OCI-LY7 (cell line): ENCODE results near the gene RBP5.

Experiments
- EZH2phosphoT487 ChIP-seq: fragments of 200-600 bp; sonication (generic); IDR thresholded peaks from 2 replicates; pipeline ENCODE4 v1.6.1; 2018; ENCODE audit warnings: low read depth, borderline replicate concordance, mild to moderate bottlenecking, mixed run types, antibody characterized with exemption, low read length, moderate library complexity, mixed read lengths
- TF ChIP-seq, protein P1 (sequence below): fragments of 200-600 bp; sonication (generic); conservative IDR thresholded peaks from 2 replicates; pipeline ENCODE4 v1.5.1; 2014; ENCODE audit warnings: mild to moderate bottlenecking, antibody characterized with exemption, low read length, moderate library complexity, mixed read lengths

- TF ChIP-seq, protein P1, sequence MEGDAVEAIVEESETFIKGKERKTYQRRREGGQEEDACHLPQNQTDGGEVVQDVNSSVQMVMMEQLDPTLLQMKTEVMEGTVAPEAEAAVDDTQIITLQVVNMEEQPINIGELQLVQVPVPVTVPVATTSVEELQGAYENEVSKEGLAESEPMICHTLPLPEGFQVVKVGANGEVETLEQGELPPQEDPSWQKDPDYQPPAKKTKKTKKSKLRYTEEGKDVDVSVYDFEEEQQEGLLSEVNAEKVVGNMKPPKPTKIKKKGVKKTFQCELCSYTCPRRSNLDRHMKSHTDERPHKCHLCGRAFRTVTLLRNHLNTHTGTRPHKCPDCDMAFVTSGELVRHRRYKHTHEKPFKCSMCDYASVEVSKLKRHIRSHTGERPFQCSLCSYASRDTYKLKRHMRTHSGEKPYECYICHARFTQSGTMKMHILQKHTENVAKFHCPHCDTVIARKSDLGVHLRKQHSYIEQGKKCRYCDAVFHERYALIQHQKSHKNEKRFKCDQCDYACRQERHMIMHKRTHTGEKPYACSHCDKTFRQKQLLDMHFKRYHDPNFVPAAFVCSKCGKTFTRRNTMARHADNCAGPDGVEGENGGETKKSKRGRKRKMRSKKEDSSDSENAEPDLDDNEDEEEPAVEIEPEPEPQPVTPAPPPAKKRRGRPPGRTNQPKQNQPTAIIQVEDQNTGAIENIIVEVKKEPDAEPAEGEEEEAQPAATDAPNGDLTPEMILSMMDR = no peak
- TF ChIP-seq EZH2phosphoT487 = no peak
Measured at GRCh38 chr12:7131502-7131866, 2.8 kb upstream of the RBP5 start.
